Tibial nerve (tissue), 3 donors: ENCODE data around the gene SLC2A8.

Experiments
- CTCF ChIP-seq, 5 experiments: fragments of 200-600 bp in 3 of 5; fragments of 450-650 bp in 2 of 5; sonication (generic) in 3 of 5; IDR thresholded peaks; one replicate each; pipeline ENCODE4 v1.5.1; 2016 to 2019; ENCODE audit warnings: antibody characterized with exemption in 5 of 5, mild to moderate bottlenecking in 3 of 5, moderate library complexity in 2 of 5
- POLR2A ChIP-seq, 2 donors: fragments of 450-650 bp; IDR thresholded peaks; one replicate each; pipeline ENCODE4 v1.6.1; 2017; ENCODE audit warnings: antibody characterized with exemption in 2 of 2, mild to moderate bottlenecking in 2 of 2, moderate library complexity in 2 of 2

- no peak for TF ChIP-seq CTCF (IDR thresholded peaks at IDR 0.05)
- TF ChIP-seq POLR2A (IDR thresholded peaks at IDR 0.05) = no peak
Observed at GRCh38 chr9:127366594-127366993, 30.4 kb upstream of the SLC2A8 start.
